Thyroid gland (tissue), 4 donors: ENCODE data around the gene CCDC178. TPM values are rescaled to one million over a fixed set of nuclear protein-coding genes. Genes with fewer than 3 reads are reported as not detected.
"Not testable (repeated sequence)": the region's sequence is repeated elsewhere in the genome, so short reads cannot be mapped to it uniquely, and the experiment has no call there.

ENCODE experiments used
- DNase-seq, 2 donors: peaks; one replicate each; pipeline ENCODE4 v3.0.0-alpha.2; 2019
- H3K27ac ChIP-seq, 3 donors: fragments of 200-600 bp; sonication (generic); 1 replicate in 2 of 3; 2 replicates in 1 of 3; pipeline ENCODE4 v1.5.1; 2016 to 2019; ENCODE audit warnings: mild to moderate bottlenecking in 1 of 3, moderate library complexity in 1 of 3
- H3K27me3 ChIP-seq: fragments of 200-600 bp; sonication (generic); one replicate; pipeline ENCODE4 v1.5.1; 2019
- H3K36me3 ChIP-seq, 2 donors: fragments of 200-600 bp; sonication (generic); one replicate each; pipeline ENCODE4 v1.5.1; 2016 to 2019
- H3K4me1 ChIP-seq, 2 donors: fragments of 200-600 bp; sonication (generic); one replicate each; pipeline ENCODE4 v1.5.1; 2017 to 2019
- H3K4me3 ChIP-seq, 3 donors: fragments of 200-600 bp; sonication (generic); replicated peaks in 1 of 3; 1 replicate in 2 of 3; 2 replicates in 1 of 3; pipeline ENCODE4 v1.5.1; 2016; ENCODE audit warnings: mild to moderate bottlenecking in 1 of 3
- H3K9me3 ChIP-seq: fragments of 200-600 bp; sonication (generic); one replicate; pipeline ENCODE4 v1.5.1; 2017
- POLR2A ChIP-seq, 2 donors: fragments of 450-650 bp; IDR thresholded peaks; one replicate each; pipeline ENCODE4 v1.6.1; 2017; ENCODE audit warnings: antibody characterized with exemption in 2 of 2, mild to moderate bottlenecking in 2 of 2, moderate library complexity in 1 of 2
- WGBS, 2 donors: methylation state at CpG; one replicate each; pipeline ENCODE4 v1.1.5; 2017; 5-methylcytosine and 5-hydroxymethylcytosine counted together
- intact Hi-C: fragments of 100-400 bp; cut with DNase I; formaldehyde crosslinking; loops from one replicate; pipeline ENCODE4 v1.15.1; 2023
- total RNA-seq, 4 donors: library from RNA; depleted of rRNA; stranded (reverse); fragments of >200 nt; gene quantifications; one replicate each; pipeline ENCODE4 v1.2.3, GENCODE V29; 2016
- TF ChIP-seq, protein P1 (sequence below), 6 experiments: fragments of 200-600 bp in 3 of 6; fragments of 450-650 bp in 3 of 6; sonication (generic) in 3 of 6; IDR thresholded peaks; one replicate each; pipeline ENCODE4 v1.5.1; 2016 to 2019; ENCODE audit warnings: antibody characterized with exemption in 6 of 6, mild to moderate bottlenecking in 2 of 6, inconsistent platforms in 1 of 6, moderate library complexity in 1 of 6

The CCDC178 gene
- total RNA-seq, 4 donors from 2014 or later: 1.4 to 3.1 (median 1.7) TPM; not detected in 1

DNA sequence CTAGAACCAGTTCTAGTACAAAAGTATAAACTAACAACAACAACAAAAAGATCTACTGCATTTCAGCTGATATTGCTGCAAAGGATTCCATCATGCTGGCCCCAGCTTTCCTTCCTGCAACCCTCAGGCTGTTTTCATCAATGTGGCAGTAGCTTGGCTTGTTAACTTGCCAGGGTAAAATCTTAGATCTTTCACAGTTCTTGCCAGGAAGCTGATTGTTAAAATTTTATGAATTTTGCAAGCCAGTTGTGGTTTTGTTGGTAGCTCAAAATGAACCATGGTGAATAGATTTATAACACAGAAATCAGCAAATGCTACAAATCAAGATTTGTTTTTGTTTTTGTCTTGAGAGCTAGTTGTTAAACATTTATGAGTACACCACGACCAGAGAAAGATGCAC, 19.3 kb downstream of the CCDC178 start:
- no peak for DNase-seq
- no peaks in the 10 kb centered on the region for H3K27me3 ChIP-seq
- intact Hi-C loops: no loop called here
- no peak for TF ChIP-seq POLR2A (IDR thresholded peaks at IDR 0.05)
- TF ChIP-seq, protein P1, sequence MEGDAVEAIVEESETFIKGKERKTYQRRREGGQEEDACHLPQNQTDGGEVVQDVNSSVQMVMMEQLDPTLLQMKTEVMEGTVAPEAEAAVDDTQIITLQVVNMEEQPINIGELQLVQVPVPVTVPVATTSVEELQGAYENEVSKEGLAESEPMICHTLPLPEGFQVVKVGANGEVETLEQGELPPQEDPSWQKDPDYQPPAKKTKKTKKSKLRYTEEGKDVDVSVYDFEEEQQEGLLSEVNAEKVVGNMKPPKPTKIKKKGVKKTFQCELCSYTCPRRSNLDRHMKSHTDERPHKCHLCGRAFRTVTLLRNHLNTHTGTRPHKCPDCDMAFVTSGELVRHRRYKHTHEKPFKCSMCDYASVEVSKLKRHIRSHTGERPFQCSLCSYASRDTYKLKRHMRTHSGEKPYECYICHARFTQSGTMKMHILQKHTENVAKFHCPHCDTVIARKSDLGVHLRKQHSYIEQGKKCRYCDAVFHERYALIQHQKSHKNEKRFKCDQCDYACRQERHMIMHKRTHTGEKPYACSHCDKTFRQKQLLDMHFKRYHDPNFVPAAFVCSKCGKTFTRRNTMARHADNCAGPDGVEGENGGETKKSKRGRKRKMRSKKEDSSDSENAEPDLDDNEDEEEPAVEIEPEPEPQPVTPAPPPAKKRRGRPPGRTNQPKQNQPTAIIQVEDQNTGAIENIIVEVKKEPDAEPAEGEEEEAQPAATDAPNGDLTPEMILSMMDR (IDR thresholded peaks at IDR 0.05): no peak
- no peak overlapping the region for H3K4me3 ChIP-seq
- H3K4me1 ChIP-seq: no peaks in the 10 kb centered on the region
- 61 to 62% methylated on average over 1 of the region's 1 CpG for WGBS, 2 donors
- no peaks in the 10 kb centered on the region for H3K9me3 ChIP-seq
- no peak overlapping the region for H3K27ac ChIP-seq
- no peaks in the 10 kb centered on the region for H3K36me3 ChIP-seq

DNA sequence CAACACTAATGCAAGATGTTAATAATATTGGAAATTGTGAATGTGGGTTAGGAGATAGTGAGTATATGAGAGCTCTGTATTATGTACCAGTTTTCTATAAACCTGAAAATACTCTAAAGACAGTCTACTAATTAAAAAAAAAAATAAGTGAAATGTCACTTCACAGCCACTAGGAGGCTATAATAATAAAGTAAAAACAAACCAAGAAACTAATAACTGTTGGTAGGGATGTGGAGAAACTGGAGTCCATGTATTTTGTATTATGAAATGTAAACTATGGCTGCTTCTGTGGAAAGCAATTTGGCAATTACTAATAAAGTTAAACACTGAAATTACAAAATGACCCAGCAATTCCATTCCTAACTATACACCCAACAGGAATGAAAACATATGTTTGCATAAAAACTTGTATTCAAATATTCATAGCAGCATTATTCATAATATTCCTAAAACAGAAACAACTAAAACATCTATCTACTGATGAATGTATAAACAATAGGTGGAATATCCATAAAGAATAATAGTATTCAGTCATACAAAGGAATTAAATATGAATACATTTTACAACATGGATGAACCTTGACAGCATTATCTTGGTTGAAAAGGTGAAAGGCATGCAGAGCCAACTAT, 36.2 kb downstream of the CCDC178 start:
- Histone ChIP-seq H3K9me3 (no peaks in the 10 kb centered on the region), H3K27me3 (no peaks in the 10 kb centered on the region), H3K4me3 (no peak overlapping the region), H3K4me1 (peaks cover 9 to 13% of the 10 kb centered on the region in 2 donors), H3K36me3 (no peaks in the 10 kb centered on the region), H3K27ac (no peak overlapping the region)
- TF ChIP-seq, protein P1 (IDR thresholded peaks at IDR 0.05): peak in 2 of 6 experiments; percentile 24 to 33
- no peak for TF ChIP-seq POLR2A (IDR thresholded peaks at IDR 0.05)
- intact Hi-C loops: no loop called here
- DNase-seq: no peak

DNA sequence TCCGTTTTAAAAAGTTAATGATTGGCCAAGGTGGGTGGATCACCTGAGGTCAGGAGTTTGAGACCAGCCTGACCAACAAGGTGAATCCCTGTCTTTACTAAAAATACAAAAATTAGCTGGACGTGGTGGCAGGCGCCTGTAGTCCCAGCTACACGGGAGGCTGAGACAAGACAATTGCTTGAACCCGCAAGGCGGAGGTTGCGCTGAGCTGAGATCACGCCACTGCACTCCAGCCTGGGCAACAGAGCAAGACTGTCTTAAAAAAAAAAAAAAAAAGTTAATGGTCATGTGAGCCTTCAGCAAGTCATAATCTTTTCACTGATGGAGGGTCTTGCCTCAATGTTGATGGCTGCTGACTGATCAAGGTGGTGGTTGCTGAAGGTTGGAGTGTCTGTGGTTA, 41.6 kb downstream of the CCDC178 start:
- WGBS, 2 donors: 94% methylated on average over 8 of the region's 8 CpGs
- intact Hi-C loops, H3K36me3 ChIP-seq, DNase-seq, H3K4me3 ChIP-seq, H3K27ac ChIP-seq, H3K27me3 ChIP-seq, H3K9me3 ChIP-seq: not testable (repeated sequence)
- H3K4me1 ChIP-seq: peaks cover 9 to 13% of the 10 kb centered on the region in 2 donors

DNA sequence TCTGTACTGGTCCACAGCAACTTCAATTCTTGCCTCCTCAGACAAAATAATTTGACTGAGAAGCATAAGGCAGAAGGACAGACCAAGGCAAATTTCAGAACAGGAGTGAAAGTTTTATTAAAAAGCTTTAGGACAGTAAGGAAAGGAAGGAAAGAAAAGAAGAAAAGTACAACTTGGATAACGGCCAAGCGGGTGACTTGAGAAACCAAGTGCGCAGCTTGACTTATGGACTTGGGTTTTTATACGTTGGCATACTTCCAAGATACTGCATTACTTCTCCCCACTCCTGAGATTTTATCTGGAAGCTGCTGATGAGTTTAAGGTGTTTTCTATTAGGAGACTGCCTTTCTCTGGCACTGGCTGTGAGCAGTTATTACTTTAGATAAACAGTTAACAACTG, 64.7 kb downstream of the CCDC178 start:
- no peaks in the 10 kb centered on the region for H3K27me3 ChIP-seq
- DNase-seq: no peak
- H3K27ac ChIP-seq: no peak overlapping the region
- intact Hi-C loops: no loop called here
- TF ChIP-seq, protein P1 (IDR thresholded peaks at IDR 0.05): no peak
- no peak for TF ChIP-seq POLR2A (IDR thresholded peaks at IDR 0.05)
- no peaks in the 10 kb centered on the region for H3K36me3 ChIP-seq
- H3K9me3 ChIP-seq: no peaks in the 10 kb centered on the region
- H3K4me1 ChIP-seq: no peaks in the 10 kb centered on the region
- WGBS, 2 donors: 43 to 44% methylated on average over 4 of the region's 4 CpGs
- H3K4me3 ChIP-seq: no peak overlapping the region

DNA sequence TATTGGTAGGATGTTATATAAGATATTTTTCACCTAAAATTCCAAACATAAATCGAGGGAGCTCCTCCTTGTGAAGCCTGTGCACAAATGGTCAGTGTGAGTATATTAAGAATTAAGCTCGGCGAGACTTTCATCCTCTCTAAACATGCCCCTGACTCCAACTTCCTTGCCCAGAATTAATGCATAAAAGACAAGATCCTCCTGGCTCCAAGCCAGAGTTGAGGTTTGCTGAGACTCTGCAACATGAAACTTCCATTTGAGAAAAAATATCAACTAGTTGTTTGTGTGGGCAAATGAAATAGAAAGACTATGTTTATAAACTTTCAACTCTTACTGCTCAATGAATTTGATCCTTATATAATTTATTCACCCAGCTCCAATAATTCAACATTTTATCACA, 68.1 kb downstream of the CCDC178 start:
- H3K9me3 ChIP-seq: no peaks in the 10 kb centered on the region
- DNase-seq: no peak
- H3K36me3 ChIP-seq: no peaks in the 10 kb centered on the region
- intact Hi-C loops: no loop called here
- WGBS, 2 donors: 55 to 59% methylated on average over 3 of the region's 3 CpGs
- no peak overlapping the region for H3K4me3 ChIP-seq
- no peaks in the 10 kb centered on the region for H3K27me3 ChIP-seq
- TF ChIP-seq, protein P1 (IDR thresholded peaks at IDR 0.05): no peak
- TF ChIP-seq POLR2A (IDR thresholded peaks at IDR 0.05): no peak
- H3K27ac ChIP-seq: no peak overlapping the region
- H3K4me1 ChIP-seq: no peaks in the 10 kb centered on the region
